Lower leg skin (tissue), 4 donors: Measurements from ENCODE around the gene SLX9. TPM values are rescaled to one million over a fixed set of nuclear protein-coding genes. Genes with fewer than 3 reads are reported as not detected.

Source experiments
- DNase-seq, 2 donors: peaks; one replicate each; pipeline ENCODE4 v3.0.0-alpha.2; 2019; ENCODE audit warnings: low spot score in 2 of 2
- H3K4me3 ChIP-seq: fragments of 200-600 bp; sonication (generic); 2 replicates; pipeline ENCODE4 v1.5.1; 2017; ENCODE audit warnings: mild to moderate bottlenecking, low read depth; ENCODE audit not compliant: poor library complexity, severe bottlenecking
- CTCF ChIP-seq, 3 donors: fragments of 450-650 bp; IDR thresholded peaks; one replicate each; pipeline ENCODE4 v1.5.1; 2016; ENCODE audit warnings: antibody characterized with exemption in 3 of 3, mild to moderate bottlenecking in 3 of 3, moderate library complexity in 2 of 3
- POLR2A ChIP-seq, 2 donors: fragments of 450-650 bp; IDR thresholded peaks; one replicate each; pipeline ENCODE4 v1.6.1; 2016 to 2017; ENCODE audit warnings: antibody characterized with exemption in 2 of 2, mild to moderate bottlenecking in 1 of 2, moderate library complexity in 1 of 2
- WGBS, 2 donors: methylation state at CpG; one replicate each; pipeline ENCODE4 v1.1.5; 2018; 5-methylcytosine and 5-hydroxymethylcytosine counted together
- intact Hi-C: fragments of 100-400 bp; cut with DNase I; formaldehyde crosslinking; loops from one replicate; pipeline ENCODE4 v1.15.0; 2023; ENCODE audit warnings: low total_unique reads
- total RNA-seq, 4 donors: library from RNA; depleted of rRNA; stranded (reverse); fragments of >200 nt; gene quantifications; one replicate each; pipeline ENCODE4 v1.1.0, GENCODE V29; 2016

The SLX9 gene
- total RNA-seq, 4 donors from 2014 or later = 19.0 to 36.4 (median 31.6) TPM

- no peak for DNase-seq
- TF ChIP-seq POLR2A (IDR thresholded peaks at IDR 0.05) = no peak
- no peak for TF ChIP-seq CTCF (IDR thresholded peaks at IDR 0.05)
- no peak overlapping the region for H3K4me3 ChIP-seq
- WGBS, 2 donors = 74 to 79% methylated on average over 14 to 15 of the region's 15 CpGs
- intact Hi-C loops = no loop called here
Measured at GRCh38 chr21:44917446-44918106, 22.3 kb upstream of the SLX9 start.

- intact Hi-C loops = no loop called here
- H3K4me3 ChIP-seq = no peak overlapping the region
- WGBS, 2 donors = 88 to 100% methylated on average over 1 to 8 of the region's 12 CpGs
- TF ChIP-seq POLR2A (IDR thresholded peaks at IDR 0.05) (no peak), CTCF (IDR thresholded peaks at IDR 0.05) (no peak)
- DNase-seq = no peak
Measured at GRCh38 chr21:44918107-44918470, 21.7 kb upstream of the SLX9 start.

GRCh38 chr21:44918581-44919033 is 21.2 kb upstream of the SLX9 start:
- intact Hi-C loops = no loop called here
- DNase-seq = no peak
- 46 to 68% methylated on average over 6 to 9 of the region's 13 CpGs for WGBS, 2 donors
- no peak for TF ChIP-seq POLR2A (IDR thresholded peaks at IDR 0.05)
- TF ChIP-seq CTCF (IDR thresholded peaks at IDR 0.05) = no peak
- H3K4me3 ChIP-seq = no peak overlapping the region

GRCh38 chr21:44919111-44919912 is 20.5 kb upstream of the SLX9 start:
- no peak overlapping the region for H3K4me3 ChIP-seq
- intact Hi-C loops = no loop called here
- TF ChIP-seq POLR2A (IDR thresholded peaks at IDR 0.05) (no peak), CTCF (IDR thresholded peaks at IDR 0.05) (no peak)
- 60 to 63% methylated on average over 14 to 17 of the region's 26 CpGs for WGBS, 2 donors
- DNase-seq = no peak

GRCh38 chr21:44919913-44920693 is 19.7 kb upstream of the SLX9 start:
- no peak overlapping the region for H3K4me3 ChIP-seq
- 72 to 73% methylated on average over 23 to 27 of the region's 28 CpGs for WGBS, 2 donors
- DNase-seq = no peak
- TF ChIP-seq CTCF (IDR thresholded peaks at IDR 0.05) (no peak), POLR2A (IDR thresholded peaks at IDR 0.05) (no peak)
- intact Hi-C loops = no loop called here
